Stimulated activated naive CD8-positive, alpha-beta T cell treated with anti-CD3 and anti-CD28 coated beads, Interleukin-15, Interleukin-2, amounts not matched to agents 100 U/mL and 50 U/mL, for 24 hours (primary cell): Measurements from ENCODE around the gene ATP8B2.
"Not testable (repeated sequence)": the region's sequence is repeated elsewhere in the genome, so short reads cannot be mapped to it uniquely, and the experiment has no call there.

Experiments used
- ATAC-seq: fragments of 150-1000 bp; cut with Tn5 transposase; one replicate; pipeline ENCODE4 v1.10.0; 2021
- DNase-seq: peaks from one replicate; pipeline ENCODE4 v3.0.0; 2021

Gene ATP8B2

DNA sequence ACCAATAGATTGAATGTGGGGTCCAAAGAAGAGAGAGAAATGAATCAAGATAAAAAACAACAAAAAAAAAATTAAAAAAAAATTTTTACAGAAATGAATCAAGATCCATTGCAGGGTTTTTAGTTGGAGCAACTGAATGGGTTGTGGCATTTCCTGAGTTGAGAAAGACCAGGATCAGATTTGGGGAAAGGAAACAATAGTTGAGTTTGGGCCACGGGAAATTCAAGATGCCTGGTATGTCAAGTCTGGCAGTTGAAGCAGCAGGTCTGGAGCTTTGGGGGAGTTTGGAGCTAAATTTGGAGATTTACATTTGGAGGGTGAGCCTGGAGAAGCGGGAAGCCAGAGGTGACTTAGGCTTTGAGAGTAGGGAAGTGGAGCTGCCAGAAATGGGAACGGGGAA is 22.6 kb downstream of the ATP8B2 start:
- ATAC-seq (no peak), DNase-seq (no peak)

DNA sequence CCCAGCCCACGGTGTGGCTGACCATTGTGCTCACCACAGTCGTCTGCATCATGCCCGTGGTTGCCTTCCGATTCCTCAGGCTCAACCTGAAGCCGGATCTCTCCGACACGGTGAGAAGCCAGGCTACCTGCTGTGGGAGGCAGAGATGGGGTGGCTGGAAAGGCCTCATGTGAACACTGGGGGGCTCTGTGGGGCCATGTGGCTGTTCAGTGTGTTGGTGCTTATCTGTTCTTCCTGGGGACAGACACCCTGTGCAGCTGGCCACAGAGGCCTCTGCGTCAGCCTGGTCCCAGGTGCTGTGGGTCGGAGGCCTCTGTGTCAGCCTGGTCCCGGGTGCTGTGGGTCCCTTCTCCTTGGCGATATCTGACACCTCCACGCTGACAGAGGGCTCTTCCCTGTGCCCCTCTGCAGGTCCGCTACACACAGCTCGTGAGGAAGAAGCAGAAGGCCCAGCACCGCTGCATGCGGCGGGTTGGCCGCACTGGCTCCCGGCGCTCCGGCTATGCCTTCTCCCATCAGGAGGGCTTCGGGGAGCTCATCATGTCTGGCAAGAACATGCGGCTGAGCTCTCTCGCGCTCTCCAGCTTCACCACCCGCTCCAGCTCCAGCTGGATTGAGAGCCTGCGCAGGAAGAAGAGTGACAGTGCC is 23.2 kb downstream of the ATP8B2 start:
- DNase-seq = no peak
- no peak for ATAC-seq

DNA sequence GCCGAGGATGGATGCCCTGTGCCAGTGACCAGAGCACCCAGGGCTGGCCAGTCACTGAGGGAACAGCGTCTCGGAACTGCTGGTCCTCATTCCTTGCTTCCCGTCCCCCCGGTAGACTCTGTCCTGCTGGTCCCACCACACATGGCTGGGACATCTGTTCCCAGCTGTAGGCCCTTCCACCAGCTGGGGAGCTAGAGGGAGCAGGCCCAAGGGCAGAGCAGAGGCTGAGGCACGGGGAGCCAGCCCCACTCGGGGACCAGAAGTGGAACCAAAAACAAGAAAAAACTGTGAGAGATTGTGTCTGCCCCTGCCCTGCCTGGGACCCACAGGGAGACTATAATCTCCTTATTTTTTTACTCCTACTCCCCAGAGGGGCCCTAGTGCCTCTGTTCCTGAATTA is 23.8 kb downstream of the ATP8B2 start:
- no peak for ATAC-seq
- DNase-seq = no peak

DNA sequence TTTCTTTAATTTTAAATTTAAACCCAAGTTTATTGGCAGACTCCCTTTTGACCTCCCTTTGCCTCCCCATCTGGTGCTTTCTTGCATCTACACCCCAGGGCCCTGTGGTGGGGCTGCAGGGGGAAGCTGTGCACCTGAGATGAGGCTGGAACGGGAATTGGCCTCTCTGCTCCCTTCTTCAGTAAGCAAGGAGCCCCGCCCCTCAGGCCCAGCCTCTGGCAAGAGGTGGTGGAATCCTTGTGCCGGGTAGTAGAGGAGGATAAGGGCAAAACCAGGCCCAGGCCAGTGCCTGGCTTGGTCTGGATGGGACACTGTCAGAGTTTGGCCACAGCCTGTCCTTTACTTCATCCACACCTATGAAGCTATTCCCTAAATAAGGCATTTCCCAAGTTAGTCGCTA is 25.1 kb downstream of the ATP8B2 start:
- DNase-seq (no peak), ATAC-seq (no peak)

DNA sequence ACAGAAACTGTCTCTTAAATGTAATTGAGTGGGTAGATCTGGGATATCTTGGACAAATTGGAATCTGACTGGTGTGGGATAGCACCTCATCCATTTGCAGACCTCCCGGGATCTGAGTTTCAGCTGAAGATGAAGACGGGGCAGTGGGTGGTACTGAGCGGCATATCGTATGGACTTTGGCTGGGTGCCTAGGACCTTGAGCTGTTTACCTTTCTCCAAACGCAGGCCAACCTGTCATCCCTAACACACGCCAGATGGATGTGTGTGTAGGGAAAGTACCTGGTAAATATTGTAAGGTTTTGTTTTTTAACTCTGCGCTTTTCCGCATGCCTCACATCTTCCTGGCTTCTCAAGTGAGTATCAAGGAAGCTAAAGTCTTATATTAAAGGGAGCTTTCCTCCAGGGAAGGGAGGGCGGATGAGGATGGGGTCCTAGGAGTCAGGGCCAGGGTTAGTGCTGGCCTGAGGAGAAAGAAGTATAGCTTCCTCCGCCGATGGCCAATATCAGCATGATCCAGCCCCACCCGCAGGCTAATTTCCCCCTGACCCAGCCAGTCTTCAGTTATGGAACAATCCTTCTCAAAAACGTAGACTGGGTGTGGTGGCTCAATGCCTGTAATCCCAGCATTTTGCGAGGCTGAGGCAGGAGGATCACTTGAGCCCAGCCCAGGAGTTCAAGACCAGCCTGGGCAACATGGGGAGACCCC is 26.2 kb downstream of the ATP8B2 start:
- DNase-seq = no peak
- ATAC-seq = no peak

DNA sequence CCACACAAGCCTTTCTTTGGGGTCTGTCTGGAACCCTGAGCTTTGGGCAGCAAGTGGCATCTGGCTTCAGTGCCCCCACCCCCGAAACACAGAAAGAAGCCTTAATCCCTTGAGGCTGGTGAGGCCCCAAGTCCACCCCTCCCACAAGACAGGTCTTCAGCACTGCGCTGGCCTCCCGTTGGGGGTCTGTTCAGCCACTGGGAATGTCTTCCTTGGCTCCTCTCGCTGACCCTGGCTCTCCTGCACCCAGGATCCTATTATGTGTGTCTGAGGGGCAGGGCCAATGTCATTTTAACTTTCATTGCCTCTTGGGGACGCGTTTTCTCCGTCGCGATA is 26.9 kb downstream of the ATP8B2 start:
- ATAC-seq = no peak
- DNase-seq = no peak

DNA sequence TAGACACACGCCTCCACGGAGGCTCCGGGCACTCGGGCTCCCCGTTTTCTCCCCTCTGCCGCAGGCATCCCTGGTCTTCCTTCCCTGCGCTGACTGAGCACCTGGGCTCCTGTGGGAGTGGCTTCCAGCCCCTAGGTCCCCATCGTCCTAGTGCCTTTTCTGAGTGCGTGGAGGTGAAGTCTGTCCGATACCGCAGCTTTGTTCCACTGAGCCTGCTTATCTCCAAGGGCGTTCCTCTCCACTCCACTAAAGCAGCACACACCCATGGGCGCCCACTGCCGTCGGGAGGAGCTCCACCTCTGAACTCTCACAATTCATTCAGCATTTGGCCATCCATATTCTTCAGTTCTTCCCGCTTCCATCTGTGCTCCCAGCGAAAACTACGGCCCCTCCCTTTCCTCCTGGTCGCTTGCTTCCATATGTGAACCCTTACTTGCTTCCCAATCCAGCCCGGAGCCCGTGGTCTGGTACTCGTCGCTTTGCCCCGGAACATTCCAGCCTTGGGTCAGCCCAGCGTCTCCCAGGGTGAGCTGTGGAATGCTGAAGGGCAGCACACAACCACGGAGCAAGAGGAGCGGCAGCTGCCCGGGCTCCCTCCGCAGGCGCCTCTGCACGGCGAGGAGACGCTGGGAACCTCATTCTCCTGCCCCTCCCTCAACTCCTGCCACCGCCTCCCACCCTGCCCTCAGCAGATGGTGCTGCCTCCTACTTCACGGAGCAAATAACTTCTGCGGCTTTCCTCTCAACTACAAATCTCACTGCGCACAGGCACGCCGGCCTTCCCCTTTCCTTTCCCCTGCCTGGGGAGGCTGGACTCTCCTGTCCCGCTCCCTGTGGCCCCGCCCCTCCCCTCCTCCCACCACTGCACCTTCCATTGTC is 27.5 kb downstream of the ATP8B2 start:
- DNase-seq = peak; percentile 65

DNA sequence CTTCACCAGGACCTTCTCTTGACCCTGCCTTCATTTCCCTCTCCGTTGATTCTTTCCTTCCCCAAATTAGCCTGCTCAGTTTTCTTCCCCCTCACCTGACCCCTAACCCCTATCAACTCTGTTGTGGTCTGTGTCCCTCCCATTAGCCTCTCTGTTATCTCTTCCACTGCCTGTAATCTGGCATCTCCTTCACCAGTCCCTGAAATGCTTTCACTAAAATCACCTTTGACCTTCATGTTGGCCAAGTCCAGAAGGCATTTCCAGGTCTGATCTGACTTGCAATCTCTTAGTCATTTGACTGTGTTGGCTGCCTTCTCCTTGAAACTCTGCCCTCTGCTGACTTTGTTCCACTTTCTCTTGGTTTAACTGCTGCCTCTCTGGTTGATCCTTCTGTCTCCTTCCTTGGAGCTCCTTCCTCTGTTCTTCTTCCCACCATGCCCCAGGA is 28.2 kb downstream of the ATP8B2 start:
- peak; percentile 63 for ATAC-seq
- no peak for DNase-seq

More for the DNA sequence above, 27.5 kb downstream of the ATP8B2 start:
- ATAC-seq = peak; percentile 83

DNA sequence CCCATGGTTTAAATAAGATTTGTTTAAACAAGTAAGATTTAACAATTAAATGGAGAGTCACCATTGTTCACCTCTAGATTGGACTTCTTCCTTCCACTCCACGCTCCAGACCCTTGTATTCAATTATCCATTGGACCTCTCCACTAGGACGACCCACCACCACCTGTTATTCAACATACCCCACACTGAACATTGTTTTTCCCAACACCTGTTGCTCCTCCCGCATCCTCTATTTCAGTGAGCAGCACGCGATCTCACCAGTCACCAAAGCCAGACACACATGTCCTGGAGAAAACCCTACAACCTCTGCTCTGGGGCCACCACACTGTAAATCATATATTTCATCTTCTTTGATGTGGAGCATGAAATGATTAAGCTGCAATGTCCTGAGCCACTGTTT is 28.6 kb downstream of the ATP8B2 start:
- no peak for ATAC-seq
- DNase-seq = no peak

DNA sequence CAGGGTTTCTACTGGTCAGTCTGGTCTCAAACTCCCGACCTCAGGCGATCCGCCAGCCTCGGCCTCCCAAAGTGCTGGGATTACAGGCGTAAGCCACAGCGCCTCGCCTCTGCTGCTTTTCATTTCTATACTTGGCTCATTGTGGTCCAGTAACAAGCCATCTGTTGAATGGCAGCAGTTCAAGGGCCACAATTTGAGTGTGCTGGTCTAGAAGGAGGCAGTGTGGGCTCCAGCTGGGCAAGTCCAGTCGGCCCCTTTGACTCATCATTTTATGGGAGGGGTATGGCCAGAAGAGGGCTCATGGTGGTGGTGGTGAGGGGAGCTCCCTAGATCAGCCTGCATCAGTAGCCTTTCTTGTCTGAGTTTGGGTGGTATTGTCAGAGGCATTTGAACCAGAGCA is 33.2 kb downstream of the ATP8B2 start:
- ATAC-seq = no peak
- DNase-seq = no peak

DNA sequence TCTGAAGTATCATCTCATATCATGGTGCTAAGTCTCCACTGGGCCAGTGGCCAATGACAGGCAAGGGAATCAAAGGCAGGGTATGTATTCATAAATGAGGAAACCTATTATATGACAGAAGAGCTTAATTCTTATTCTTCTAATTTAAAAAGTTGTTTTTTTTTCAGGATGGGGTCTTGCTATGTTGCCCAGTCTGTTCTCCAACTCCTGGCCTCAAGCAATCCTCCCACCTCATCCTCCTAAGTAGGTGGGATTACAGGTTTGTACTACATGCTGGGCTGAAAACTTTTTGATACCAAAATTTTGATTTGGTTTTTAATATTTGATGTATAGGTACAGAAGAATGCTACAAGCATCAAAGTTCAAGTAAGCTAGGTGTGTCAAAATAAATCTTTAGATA is 35.0 kb downstream of the ATP8B2 start:
- ATAC-seq (no peak), DNase-seq (no peak)

DNA sequence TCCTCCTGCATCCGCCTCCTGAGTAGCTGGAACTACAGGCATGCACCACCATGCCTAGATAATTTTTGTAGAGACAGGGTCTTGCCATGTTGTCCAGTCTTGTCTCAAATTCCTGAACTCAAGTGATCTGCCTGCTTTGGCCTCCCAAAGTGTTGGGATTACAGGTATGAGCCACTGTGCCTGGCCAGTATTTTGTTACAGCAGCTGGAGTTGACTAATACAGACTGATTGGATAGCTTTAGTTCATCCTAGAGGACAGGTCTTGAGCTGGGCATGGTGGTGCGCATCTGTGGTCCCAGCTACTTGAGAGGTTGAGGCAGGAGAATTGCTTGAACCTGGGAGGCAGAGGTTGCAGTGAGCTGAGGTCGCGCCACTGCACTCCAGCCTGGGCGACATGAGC is 35.6 kb downstream of the ATP8B2 start:
- not testable (repeated sequence) for ATAC-seq, DNase-seq

DNA sequence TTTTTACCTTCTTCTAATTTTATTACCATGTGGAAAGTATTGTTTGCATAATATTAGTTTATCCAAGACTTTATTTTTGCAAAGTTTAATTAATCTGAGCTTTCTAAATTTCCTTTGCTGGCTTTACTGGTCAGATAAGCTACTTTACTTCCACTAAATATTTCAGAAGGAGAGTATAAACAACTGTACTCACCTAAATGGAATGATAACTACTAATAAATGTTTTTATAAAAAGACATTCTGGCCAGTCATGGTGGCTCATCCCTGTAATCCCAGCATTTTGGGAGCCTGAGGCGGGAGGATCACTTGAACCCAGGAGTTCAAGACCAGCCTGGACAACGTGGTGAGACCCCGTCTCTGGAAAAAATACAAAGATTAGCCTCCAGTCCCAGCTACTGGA is 36.0 kb downstream of the ATP8B2 start:
- ATAC-seq (no peak), DNase-seq (no peak)

DNA sequence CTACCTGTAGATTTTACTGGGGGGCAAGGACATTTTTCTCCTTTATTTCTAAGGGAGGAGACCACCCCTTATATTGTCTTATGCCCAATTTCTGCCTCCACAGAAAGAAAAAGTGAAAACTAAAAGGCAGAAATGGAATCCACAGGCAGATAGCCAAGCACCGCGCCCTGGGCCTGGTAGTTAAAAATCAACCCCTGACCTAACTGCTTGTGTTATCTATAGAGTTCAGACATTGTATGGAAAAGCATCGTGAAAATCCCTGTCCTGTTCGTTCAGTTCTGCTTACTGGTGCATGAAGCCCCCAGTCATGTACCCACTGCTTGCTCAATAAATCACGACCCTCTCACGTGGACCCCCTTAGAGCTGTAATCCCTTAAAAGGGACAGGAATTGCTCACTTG is 46.1 kb downstream of the ATP8B2 start:
- ATAC-seq = no peak
- no peak for DNase-seq

DNA sequence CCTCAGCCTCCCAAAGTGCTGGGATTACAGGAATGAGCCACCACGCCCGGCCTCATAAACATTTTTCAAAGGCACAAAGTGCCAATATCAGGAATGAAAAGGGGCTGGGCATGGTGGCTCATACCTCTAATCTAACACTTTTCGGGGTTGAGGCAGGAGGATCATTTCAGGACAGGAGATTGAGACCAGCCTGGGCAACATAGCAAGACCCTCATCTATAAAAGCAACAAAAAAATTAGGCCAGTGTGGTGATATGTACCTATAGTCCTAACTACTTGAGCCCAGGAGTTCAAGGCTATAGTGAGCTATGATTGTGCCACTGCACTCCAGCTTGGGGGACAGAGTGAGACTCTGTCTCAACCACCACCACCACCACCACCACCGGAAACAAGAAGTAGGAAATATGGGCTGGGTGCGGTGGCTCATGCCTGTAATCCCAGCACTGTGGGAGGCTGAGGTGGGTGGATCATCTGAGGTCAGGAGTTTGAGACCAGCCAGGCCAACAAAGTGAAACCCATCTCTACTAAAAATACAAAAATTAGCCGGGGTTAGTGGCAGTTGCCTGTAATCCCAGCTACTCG is 48.5 kb downstream of the ATP8B2 start:
- ATAC-seq = peak; percentile 49
- peak; percentile 47 for DNase-seq

DNA sequence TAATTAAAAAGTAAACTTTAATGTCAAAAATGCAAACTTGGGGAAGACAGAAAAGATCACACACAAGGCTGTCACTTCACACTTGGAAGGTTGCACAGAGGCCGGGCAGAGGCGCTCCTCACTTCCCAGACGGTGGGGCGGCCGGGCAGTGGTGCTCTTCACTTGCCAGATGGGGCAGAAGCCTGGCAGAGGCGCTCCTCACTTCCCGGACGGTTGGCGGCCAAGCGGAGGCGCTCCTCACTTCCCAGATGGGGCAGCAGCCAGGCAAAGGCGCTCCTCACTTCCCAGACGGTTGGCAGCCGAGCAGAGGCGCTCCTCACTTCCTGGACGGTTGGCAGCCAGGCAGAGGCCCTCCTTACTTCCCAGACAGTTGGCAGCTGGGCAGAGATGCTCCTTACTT is 54.0 kb downstream of the ATP8B2 start:
- ATAC-seq = no peak
- no peak for DNase-seq

DNA sequence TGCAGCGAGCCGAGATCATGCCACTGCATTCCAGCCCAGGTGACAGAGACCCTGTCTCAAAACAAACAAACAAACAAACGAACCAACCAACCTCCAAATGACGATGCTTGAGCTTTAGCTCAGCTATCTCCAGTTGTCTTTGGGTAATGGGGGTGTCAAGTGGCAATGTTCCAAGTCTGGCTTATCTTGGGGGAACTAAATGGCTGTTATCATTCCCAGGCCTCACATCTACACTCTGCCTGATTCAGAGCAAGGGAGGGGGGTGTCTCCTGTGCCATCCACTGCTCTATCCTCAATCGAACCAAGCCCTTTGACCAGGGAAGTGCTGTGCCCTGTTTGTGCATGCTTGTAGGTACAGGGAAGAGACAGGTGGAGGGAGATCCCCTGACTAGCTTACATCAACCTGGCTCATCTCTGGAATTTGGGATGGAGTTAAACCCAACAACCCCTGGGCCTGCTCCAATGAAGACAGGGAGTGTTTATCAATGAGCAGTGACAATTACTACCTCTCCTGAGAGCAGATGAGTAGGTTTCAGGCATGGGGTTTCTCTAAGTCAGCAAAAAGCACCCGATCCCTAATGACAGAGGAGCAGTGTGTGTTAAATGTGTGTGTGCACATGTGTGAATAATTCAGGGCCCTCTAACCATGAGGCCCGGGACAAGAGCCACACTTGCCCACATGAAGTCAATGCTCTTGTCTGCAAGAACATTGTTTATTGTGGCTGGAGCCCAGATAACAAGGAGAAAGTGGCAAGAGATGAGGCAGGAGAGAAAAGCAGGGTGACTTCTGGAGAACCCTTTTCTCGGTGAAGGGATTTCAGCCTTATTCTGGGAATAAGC is 59.5 kb downstream of the ATP8B2 start:
- no peak for DNase-seq
- no peak for ATAC-seq

DNA sequence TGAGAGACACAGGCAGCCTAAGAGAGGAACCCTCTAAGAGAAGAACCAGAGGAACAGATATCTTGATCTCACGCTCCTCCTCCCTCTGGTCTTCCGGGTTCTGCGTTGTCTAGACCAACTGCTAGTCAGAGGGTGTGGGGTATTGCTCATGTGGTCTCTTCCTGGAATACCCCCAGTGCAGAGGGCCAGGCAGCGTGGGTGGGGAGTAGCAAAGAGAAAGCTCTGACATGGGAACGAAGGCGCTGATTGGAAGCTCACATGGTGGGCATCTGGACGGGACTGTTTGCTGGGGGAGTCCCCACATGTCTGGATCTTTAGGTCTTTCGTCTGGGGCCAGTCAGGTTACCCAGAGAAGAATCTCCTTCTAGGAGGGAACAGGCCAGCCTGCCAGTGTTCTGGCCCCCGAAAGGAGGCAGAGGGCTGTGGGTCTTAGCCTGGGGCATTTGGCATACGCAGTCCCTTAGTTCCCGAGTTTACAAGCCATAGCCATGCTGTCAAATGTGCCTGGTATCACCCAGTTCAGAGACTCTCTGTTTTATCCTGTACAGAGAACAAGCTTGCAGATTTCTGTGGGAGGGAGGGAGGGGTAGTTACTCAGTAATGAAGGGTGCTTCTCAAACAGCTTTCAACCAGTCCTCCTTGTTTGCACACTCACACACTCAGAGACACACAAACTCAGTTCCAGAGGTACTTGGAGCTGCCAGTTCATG is 61.5 kb downstream of the ATP8B2 start:
- peak; percentile 96 for ATAC-seq
- DNase-seq = peak; percentile 92

DNA sequence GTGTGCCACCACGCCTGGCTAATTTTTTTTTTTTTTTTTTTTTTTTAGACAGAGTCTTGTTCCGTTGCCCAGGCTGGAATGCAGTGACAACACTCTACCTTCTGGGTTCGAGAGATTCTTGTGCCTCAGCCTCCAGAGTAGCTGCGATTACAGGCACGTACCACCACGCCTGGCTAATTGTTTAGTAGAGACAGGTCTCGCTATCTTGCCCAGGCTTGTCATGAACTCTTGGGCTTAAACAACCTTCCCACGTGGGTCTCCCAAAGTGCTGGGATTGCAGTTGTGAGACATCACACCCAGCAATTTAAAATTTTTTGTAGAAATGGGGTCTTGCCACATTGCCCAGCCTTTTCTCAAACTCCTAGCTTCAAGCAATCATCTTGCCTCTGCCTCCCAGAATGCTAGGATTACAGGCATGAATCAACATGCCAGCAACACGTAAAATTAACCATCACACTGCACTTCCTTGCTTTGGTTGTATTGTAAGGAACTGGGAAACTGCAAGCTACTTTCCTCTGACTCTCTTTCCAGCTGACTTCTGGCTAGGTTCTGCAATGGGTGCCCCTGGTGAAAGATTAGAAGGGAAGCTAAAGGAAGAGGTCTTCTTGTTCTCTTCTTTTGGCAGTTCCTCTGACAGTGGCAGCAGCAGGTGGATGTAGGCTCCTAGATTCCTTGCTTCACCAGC is 65.9 kb downstream of the ATP8B2 start:
- no peak for DNase-seq
- no peak for ATAC-seq

DNA sequence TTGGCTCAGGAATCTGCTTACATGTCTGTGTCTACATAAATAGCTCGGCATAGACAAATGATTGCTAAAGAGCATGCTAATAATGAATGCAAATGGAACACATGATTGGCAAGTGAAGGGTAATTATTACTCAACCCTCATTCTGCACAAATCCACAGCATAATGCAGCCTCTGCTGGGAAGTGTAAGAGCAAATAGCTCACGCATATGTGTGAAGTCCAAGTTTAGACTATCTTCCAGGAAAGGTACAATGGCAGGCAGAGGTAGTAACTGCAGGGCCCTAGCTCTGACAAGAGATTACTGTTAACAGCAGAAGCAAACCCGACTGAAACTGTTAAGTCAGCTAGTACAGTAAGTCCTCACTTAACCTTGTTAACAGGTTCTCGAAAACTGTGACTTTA is 72.8 kb downstream of the ATP8B2 start:
- DNase-seq (no peak), ATAC-seq (no peak)

DNA sequence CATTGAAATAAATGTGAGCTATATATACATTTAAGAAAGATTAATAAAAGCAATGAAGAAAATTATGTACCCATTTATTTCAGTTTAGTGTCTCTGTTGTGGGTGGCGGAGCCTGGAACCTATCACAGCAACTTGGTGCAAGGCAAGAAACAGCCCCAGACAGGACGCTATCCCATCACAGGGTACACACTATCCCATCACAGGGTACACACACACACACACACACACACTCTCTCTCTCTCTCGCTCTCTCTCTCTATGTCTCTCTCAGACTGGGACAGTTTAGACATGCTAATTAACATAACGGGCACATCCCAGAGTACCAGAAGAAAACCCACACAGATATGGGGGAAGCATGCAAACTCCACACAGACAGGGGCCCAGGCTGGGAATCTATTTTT is 73.4 kb downstream of the ATP8B2 start:
- DNase-seq (no peak), ATAC-seq (no peak)
